DND-41 (cell line): ENCODE results near the gene YEATS2.

ENCODE experiments used
- ATAC-seq: fragments of 200-7000 bp; cut with Tn5 transposase; 3 replicates; pipeline ENCODE4 v1.9.1; 2021; ENCODE audit warnings: low read depth; ENCODE audit not compliant: insufficient read depth
- DNase-seq: peaks from one replicate; pipeline ENCODE4 v3.0.0-alpha.2; 2020
- H2AFZ ChIP-seq: 2 replicates; pipeline ENCODE4 v1.6.0; 2012; ENCODE audit warnings: low read depth, low read length
- H3K27ac ChIP-seq: 2 replicates; pipeline ENCODE4 v1.5.1; 2012; ENCODE audit warnings: low read length, inconsistent platforms
- H3K27me3 ChIP-seq: fragments of 200-600 bp; sonication (generic); 2 replicates; pipeline ENCODE4 v1.6.0; 2012; ENCODE audit warnings: low read length, mild to moderate bottlenecking, inconsistent platforms; ENCODE audit not compliant: insufficient read depth, poor library complexity
- H3K36me3 ChIP-seq: 2 replicates; pipeline ENCODE4 v1.5.1; 2012; ENCODE audit warnings: low read length, inconsistent platforms; ENCODE audit not compliant: insufficient read depth
- H3K4me1 ChIP-seq: 2 replicates; pipeline ENCODE4 v1.5.1; 2012; ENCODE audit warnings: mild to moderate bottlenecking, low read length; ENCODE audit not compliant: insufficient read depth
- H3K4me2 ChIP-seq: 2 replicates; pipeline ENCODE4 v1.6.0; 2012; ENCODE audit warnings: mild to moderate bottlenecking, moderate library complexity, low read length, inconsistent platforms; ENCODE audit not compliant: insufficient read depth
- H3K4me3 ChIP-seq, 2 experiments: fragments of 200-600 bp in 1 of 2; shearing (Covaris generic) in 1 of 2; 2 replicates each; pipeline ENCODE4 v1.5.1; 2012 to 2016; ENCODE audit warnings: inconsistent platforms in 2 of 2, low read length in 2 of 2, mild to moderate bottlenecking in 2 of 2, low read depth in 1 of 2, moderate library complexity in 1 of 2
- H3K79me2 ChIP-seq: 2 replicates; pipeline ENCODE4 v1.6.0; 2012; ENCODE audit warnings: low read length, inconsistent platforms; ENCODE audit not compliant: insufficient read depth
- H3K9ac ChIP-seq: 2 replicates; pipeline ENCODE4 v1.6.0; 2012; ENCODE audit warnings: low read depth, mild to moderate bottlenecking, inconsistent platforms, low read length, moderate library complexity
- H3K9me3 ChIP-seq: 2 replicates; pipeline ENCODE4 v1.5.1; 2012; ENCODE audit warnings: low read length, moderate library complexity, mild to moderate bottlenecking, inconsistent platforms; ENCODE audit not compliant: insufficient read depth, severe bottlenecking
- H4K20me1 ChIP-seq: 2 replicates; pipeline ENCODE4 v1.6.0; 2012; ENCODE audit warnings: low read length; ENCODE audit not compliant: insufficient read depth
- EZH2 ChIP-seq: IDR thresholded peaks from 3 replicates; pipeline ENCODE4 v1.6.1; 2012; ENCODE audit warnings: borderline replicate concordance, low read depth, mild to moderate bottlenecking, moderate library complexity, low read length, inconsistent platforms; ENCODE audit not compliant: severe bottlenecking
- TF ChIP-seq, protein P1 (sequence below): IDR thresholded peaks from 2 replicates; pipeline ENCODE4 v1.5.1; 2012; ENCODE audit warnings: borderline replicate concordance, low read length, moderate library complexity, mild to moderate bottlenecking; ENCODE audit not compliant: poor library complexity, severe bottlenecking; ENCODE audit errors: extremely low read depth

The YEATS2 gene

GRCh38 chr3:183714622-183715021 is 17.0 kb downstream of the YEATS2 start:
- TF ChIP-seq EZH2 = no peak
- TF ChIP-seq, protein P1, sequence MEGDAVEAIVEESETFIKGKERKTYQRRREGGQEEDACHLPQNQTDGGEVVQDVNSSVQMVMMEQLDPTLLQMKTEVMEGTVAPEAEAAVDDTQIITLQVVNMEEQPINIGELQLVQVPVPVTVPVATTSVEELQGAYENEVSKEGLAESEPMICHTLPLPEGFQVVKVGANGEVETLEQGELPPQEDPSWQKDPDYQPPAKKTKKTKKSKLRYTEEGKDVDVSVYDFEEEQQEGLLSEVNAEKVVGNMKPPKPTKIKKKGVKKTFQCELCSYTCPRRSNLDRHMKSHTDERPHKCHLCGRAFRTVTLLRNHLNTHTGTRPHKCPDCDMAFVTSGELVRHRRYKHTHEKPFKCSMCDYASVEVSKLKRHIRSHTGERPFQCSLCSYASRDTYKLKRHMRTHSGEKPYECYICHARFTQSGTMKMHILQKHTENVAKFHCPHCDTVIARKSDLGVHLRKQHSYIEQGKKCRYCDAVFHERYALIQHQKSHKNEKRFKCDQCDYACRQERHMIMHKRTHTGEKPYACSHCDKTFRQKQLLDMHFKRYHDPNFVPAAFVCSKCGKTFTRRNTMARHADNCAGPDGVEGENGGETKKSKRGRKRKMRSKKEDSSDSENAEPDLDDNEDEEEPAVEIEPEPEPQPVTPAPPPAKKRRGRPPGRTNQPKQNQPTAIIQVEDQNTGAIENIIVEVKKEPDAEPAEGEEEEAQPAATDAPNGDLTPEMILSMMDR = no peak
- H3K79me2 ChIP-seq = peaks cover 63% of the 10 kb centered on the region
- H3K4me2 ChIP-seq = no peak overlapping the region
- no peaks in the 10 kb centered on the region for H3K9me3 ChIP-seq
- no peak overlapping the region for H3K9ac ChIP-seq
- DNase-seq (no peak), ATAC-seq (no peak)
- peaks cover 48% of the 10 kb centered on the region for H3K36me3 ChIP-seq
- no peak overlapping the region for H3K4me3 ChIP-seq
- no peak overlapping the region for H2AFZ ChIP-seq
- no peaks in the 10 kb centered on the region for H3K27me3 ChIP-seq
- H4K20me1 ChIP-seq = peaks cover 28% of the 10 kb centered on the region
- H3K4me1 ChIP-seq = no peaks in the 10 kb centered on the region
- H3K27ac ChIP-seq = no peak overlapping the region

- Histone ChIP-seq H4K20me1 (peaks cover 11% of the 10 kb centered on the region), H3K4me2 (no peak overlapping the region), H3K27ac (no peak overlapping the region), H3K27me3 (no peaks in the 10 kb centered on the region), H3K4me1 (no peaks in the 10 kb centered on the region), H2AFZ (no peak overlapping the region), H3K9ac (no peak overlapping the region), H3K9me3 (no peaks in the 10 kb centered on the region), H3K4me3 (no peak overlapping the region), H3K79me2 (peaks cover 31% of the 10 kb centered on the region), H3K36me3 (peaks cover 81% of the 10 kb centered on the region)
- no peak for DNase-seq
- no peak for ATAC-seq
- TF ChIP-seq, protein P1 = no peak
- no peak for TF ChIP-seq EZH2
These were observed 20.4 kb downstream of the YEATS2 start for GRCh38 chr3:183718012-183718411.

DNA sequence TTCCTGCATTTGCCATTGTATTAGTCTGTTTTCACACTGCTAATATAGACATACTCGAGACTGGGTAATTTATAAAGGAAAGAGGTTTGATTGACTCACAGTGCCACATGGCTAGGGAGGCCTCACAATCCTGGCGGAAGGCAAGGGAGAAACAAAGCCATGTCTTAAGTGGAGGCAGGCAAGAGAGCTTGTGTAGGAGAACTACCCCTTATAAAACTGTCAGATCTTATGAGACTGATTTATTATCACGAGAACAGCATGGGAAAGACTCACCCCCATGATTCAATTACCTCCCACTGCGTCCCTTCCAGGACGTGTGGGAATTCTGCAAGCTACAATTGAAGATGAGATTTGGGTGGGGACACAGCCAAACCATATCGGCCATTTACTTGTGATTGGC is 27.8 kb downstream of the YEATS2 start:
- no peak overlapping the region for H3K4me3 ChIP-seq
- no peaks in the 10 kb centered on the region for H3K27me3 ChIP-seq
- H3K27ac ChIP-seq = no peak overlapping the region
- no peaks in the 10 kb centered on the region for H4K20me1 ChIP-seq
- DNase-seq (no peak), ATAC-seq (no peak)
- no peak overlapping the region for H3K4me2 ChIP-seq
- no peak for TF ChIP-seq EZH2
- TF ChIP-seq, protein P1 = no peak
- H3K4me1 ChIP-seq = no peaks in the 10 kb centered on the region
- H2AFZ ChIP-seq = no peak overlapping the region
- peaks cover 94% of the 10 kb centered on the region for H3K36me3 ChIP-seq
- H3K9ac ChIP-seq = no peak overlapping the region
- no peaks in the 10 kb centered on the region for H3K79me2 ChIP-seq
- H3K9me3 ChIP-seq = no peaks in the 10 kb centered on the region

DNA sequence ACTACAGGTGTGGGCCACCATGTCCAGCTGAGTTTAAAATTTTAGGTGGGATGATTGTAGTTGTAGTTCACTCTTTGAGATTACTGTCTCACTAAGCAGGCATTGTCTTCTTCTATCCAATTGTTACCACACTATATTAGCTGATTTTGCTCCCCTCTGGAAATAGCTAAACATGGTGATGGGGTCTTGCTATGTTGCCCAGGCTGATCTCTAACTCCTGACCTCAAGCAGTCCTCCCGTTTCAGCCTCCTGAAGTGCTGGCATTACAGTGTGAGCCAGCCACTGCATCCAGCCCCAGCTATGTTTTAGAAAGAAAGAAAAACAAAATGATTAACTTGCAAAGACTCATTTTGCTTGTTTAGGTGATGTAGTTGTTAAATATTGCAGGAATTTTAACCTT is 30.6 kb downstream of the YEATS2 start:
- Histone ChIP-seq H2AFZ (no peak overlapping the region), H3K4me2 (no peak overlapping the region), H3K9ac (no peak overlapping the region), H3K4me3 (no peak overlapping the region), H3K9me3 (no peaks in the 10 kb centered on the region), H4K20me1 (no peaks in the 10 kb centered on the region), H3K4me1 (no peaks in the 10 kb centered on the region), H3K79me2 (no peaks in the 10 kb centered on the region), H3K36me3 (peaks cover 87% of the 10 kb centered on the region), H3K27ac (no peak overlapping the region), H3K27me3 (no peaks in the 10 kb centered on the region)
- DNase-seq (no peak), ATAC-seq (no peak)
- TF ChIP-seq, protein P1 = no peak
- no peak for TF ChIP-seq EZH2
